Right ventricle myocardium superior (tissue), 1 donor: ENCODE measurements around the gene C2CD4A. TPM values are rescaled to one million over a fixed set of nuclear protein-coding genes. Genes with fewer than 3 reads are reported as not detected.

Experiments used
- ATAC-seq: fragments of 200-7000 bp; cut with Tn5 transposase; one replicate; pipeline ENCODE4 v1.9.1; 2020; ENCODE audit warnings: mild to moderate bottlenecking; ENCODE audit not compliant: poor library complexity
- DNase-seq: peaks from one replicate; pipeline ENCODE4 v3.0.0-alpha.2; 2020
- intact Hi-C: fragments of 100-400 bp; cut with DNase I; formaldehyde crosslinking; loops from one replicate; pipeline ENCODE4 v1.11.2; 2022
- total RNA-seq: library from RNA; stranded (reverse); fragmentation: NEBNext Ultra II Directional; extraction: Animal tissue kit (Norgen Biotek cat#: 25700); gene quantifications from one replicate; pipeline ENCODE4 v1.2.1, GENCODE V29; 2021
- donor health status: DM: no; HTN: yes; CAD: no; lungs with severe emphysema.

Gene C2CD4A
- total RNA-seq, 1 donor from 2014 or later: not detected

- no peak for ATAC-seq
- no peak for DNase-seq
- intact Hi-C loops: no loop called here
Observed at GRCh38 chr15:62118520-62119226, 51.9 kb downstream of the C2CD4A start.

- intact Hi-C loops: no loop called here
- peak; percentile 79 for ATAC-seq
- DNase-seq: no peak
Observed at GRCh38 chr15:62119227-62119864, 52.6 kb downstream of the C2CD4A start.

DNA sequence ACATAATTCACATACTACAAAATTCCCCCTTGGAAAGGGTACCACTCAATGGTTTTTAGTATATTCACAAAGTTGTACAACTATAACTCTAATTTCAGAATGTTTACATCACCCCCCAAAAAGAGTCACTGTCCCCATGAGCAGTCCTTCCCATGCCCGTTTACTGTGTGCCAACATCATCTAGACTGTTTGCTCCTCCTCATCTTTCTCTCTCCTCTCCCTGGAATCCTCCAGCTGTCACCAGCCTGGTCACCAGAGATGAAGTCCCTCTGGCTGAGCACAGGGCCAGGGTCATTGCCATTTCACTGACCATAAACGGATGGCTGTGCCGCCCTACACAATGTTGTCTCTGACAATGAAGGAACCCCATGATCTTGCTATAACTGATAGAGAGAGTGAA, 53.1 kb downstream of the C2CD4A start:
- no peak for DNase-seq
- ATAC-seq: no peak
- intact Hi-C loops: no loop called here

Other genes starting within 250 kb of the C2CD4A start
- gene VPS13C, start 6.5 kb upstream of the C2CD4A start, total RNA-seq: 32.8 TPM
- 1.5 TPM for gene C2CD4B, start 98.3 kb downstream of the C2CD4A start, total RNA-seq